Daoy (cell line): ENCODE results near the gene ROGDI. TPM values are rescaled to one million over a fixed set of nuclear protein-coding genes. Genes with fewer than 3 reads are reported as not detected.
"Not testable (repeated sequence)": the region's sequence is repeated elsewhere in the genome, so short reads cannot be mapped to it uniquely, and the experiment has no call there.

Experiments
- DNase-seq: peaks from one replicate; pipeline ENCODE4 v3.0.0-alpha.2; 2015; ENCODE audit warnings: low read depth
- total RNA-seq: library from RNA; depleted of rRNA; stranded (reverse); fragments of >200 nt; shearing (Covaris generic); gene quantifications from 2 replicates; pipeline ENCODE4 v1.2.3, GENCODE V29; 2014

Gene ROGDI
- total RNA-seq, 1 experiment from 2014 or later = 8.3 TPM

- no peak for DNase-seq
Observed at GRCh38 chr16:4792951-4793513, 9.4 kb downstream of the ROGDI start.

- no peak for DNase-seq
Observed at GRCh38 chr16:4790871-4791270, 11.6 kb downstream of the ROGDI start.

DNA sequence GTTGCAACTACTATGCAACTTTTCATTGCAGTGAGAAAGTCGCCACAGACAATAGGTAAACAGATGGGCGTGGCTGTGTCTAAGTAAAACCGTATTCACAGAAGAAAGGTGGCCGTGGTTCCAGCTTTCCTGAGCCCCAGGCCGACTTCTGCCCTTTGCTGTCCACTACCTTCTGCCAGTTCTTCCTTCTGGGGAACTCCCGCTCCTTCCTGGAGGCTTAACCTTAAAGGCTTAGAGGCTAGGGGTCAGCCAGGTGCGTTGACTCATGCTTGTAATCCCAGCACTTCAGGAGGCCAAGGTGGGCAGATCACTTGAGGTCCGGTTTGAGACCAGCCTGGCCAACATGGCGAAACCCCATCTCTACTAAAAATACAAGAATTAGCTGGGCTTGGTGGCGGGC is 12.2 kb downstream of the ROGDI start:
- no peak for DNase-seq

DNA sequence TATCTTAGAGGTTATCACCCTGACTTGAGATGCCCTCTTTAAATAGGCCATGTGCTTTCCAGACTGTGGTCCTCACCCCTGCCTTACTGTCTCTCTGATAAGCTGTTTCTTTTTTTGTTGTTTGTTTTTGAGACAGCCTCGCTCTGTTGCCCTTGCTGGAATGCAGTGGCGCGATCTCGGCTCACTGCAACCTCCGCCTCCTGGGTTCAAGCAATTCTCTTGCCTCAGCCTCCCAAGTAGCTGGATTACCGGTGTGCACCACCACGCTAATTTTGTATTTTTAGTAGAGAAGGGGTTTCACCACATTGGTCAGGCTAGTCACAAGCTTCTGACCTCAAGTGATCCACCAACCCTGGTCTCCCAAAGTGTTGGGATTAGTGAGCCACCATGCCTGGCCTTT is 13.5 kb downstream of the ROGDI start:
- no peak for DNase-seq

- no peak for DNase-seq
Observed at GRCh38 chr16:4788489-4788889, 13.9 kb downstream of the ROGDI start.

DNA sequence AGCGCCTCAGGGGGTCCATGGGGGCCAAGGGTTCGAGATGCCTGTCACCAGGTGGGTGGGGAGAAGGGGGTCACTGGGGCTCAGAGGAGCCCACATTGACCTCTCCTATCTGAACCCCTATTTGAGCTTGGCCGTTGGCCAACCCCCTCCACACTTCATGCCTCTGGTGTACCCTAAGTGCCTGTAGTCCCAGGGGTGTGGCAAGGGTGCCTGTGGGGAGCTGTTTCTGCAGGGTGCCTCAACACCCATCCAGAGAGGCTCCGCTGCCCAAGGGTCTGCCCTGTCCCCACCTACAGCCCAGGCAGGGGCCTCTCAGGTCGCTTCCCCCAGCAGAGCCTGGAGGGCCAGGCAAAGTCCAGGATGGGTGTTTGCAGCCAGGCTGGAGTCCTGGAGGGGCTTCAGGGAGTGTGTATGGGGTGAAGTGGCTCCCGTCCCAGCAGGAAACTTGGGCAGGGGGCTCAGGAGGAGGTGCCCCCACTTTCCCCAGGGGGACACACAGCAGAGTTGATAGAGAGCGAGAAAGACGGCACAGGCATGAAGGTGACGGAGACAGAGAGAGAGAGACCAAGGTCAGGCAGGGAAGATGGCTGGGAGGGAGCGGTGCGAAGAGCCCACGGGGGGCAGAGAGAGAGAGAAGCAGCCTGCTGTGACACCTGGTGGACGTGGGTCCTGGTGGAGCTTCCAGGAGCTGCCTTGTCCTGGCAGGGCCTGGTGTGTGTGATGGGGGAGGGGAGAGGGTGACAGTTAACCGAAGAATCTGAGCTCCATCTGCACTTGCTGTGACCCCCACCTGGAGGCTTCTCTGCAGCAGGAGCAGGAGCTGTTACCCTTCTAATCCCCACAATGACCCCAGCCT is 14.6 kb downstream of the ROGDI start, which contains the start of gene SEPTIN12:
SEPTIN12 (minus strand) TSS at position 719 of the 856 bp plus-strand sequence; CDS start at position 19, 700 bp downstream.
- no peak for DNase-seq

DNA sequence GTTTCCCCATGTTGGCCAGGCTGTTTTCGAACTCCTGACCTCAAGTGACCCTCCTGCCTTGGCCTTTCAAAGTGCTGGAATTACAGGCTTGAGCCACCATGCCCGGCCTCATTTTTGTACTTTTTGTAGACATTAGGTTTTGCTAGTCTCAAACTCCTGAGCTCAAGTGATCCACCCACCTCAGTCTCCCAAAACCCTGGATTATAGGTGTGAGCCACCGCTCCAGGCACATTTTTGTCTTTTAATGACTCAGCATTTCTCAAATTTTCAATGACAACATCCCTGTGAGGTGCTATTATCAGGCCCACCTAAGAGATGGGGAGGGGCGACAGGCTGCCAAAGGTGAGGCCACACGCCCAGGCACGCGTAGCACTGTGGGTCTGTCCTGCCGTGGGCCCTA is 15.4 kb downstream of the ROGDI start:
- no peak for DNase-seq

GRCh38 chr16:4785758-4786433 is 16.5 kb downstream of the ROGDI start:
- no peak for DNase-seq

- not testable (repeated sequence) for DNase-seq
Observed at GRCh38 chr16:4784444-4784987, 17.9 kb downstream of the ROGDI start.

- DNase-seq = no peak
Observed at GRCh38 chr16:4783951-4784336, 18.5 kb downstream of the ROGDI start.

GRCh38 chr16:4783251-4783950 is 19.0 kb downstream of the ROGDI start:
- DNase-seq = no peak

DNA sequence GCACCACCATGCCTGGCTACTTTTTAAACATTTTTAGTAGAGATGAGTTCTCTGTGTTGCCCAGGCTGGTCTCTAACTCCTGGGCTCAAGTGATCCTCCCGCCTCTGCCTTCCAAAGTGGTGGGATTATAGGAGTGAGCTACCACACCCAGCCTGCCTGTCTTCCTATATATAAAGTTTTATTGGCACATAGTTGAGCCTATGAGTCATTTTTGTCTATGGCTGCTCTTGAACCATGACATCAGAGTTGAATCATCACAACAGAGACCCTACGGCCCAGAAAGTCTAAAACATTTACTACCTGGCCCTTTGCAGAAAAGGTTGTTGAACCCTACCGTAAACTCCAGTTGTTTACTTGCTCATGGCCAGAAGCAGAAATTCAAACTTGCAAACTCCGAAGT is 22.2 kb downstream of the ROGDI start:
- no peak for DNase-seq

GRCh38 chr16:4778050-4778392 is 24.4 kb downstream of the ROGDI start:
- DNase-seq = no peak

- DNase-seq = no peak
Observed at GRCh38 chr16:4777339-4778049, 24.9 kb downstream of the ROGDI start.

GRCh38 chr16:4776141-4776705 is 26.2 kb downstream of the ROGDI start:
- DNase-seq = no peak

- DNase-seq = no peak
Observed at GRCh38 chr16:4775005-4775404, 27.4 kb downstream of the ROGDI start.

DNA sequence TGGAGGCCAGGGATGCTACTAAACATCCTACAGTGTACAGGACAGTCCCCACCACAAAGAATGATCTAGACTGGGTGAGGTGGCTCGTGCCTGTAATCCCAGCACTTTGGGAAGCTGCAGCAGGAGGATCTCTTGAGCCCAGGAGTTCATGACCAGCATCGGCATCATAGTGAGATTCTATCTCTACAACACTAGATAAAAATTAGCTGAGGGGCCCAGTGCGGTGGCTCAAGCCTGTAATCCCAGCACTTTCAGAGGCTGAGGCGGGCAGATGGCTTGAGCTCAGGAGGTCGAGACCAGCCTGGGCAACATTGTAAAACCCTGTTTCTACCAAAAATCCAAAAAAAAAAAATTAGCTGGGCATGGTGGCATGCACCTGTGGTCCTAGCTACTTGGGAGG is 30.1 kb downstream of the ROGDI start:
- DNase-seq = no peak

DNA sequence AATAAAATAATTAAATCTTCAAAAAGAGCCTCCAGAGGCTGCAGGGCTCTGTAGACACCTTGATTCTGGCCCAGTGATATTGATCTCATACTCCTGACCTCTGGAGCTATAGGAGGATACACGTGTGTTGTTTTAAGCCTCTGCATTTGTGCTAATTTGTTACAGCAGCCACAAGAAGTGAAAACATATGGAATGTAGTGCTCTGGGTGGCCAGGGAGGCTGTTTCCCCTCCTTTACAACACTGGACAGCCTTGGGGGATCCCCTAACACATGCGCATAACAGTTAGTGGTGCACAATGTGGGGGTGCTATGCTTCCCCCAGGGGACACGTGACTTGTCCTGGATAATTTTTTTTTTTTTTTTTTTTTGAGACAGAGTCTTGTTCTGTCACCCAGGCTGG is 30.8 kb downstream of the ROGDI start:
- no peak for DNase-seq

DNA sequence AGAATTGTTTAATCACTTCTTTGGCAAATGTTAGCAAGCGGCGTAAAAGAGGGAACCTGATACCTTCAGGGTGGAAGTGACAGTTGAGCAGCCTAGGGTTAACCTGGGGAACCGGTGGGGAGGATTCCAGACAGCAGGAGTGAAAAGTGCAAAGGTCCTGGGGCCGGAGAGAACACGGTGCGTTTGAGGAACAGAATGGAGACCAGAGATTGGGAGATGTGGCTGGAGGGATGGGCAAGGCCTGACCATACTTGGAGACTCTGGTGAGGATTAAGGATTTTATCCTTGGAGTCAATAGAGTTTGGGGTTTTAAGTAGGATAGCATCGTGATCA is 33.2 kb downstream of the ROGDI start:
- DNase-seq = no peak

GRCh38 chr16:4768549-4769305 is 33.7 kb downstream of the ROGDI start:
- DNase-seq = peak; percentile 96
